PC-9 (cell line): ENCODE data around the gene NCK1.

Experiments used
- EZH2 ChIP-seq: fragments of 200-600 bp; sonication (generic); IDR thresholded peaks from 2 replicates; pipeline ENCODE4 v1.8.0; 2017; ENCODE audit warnings: antibody characterized with exemption, low read depth
- TF ChIP-seq, protein P1 (sequence below): fragments of 200-600 bp; sonication (generic); conservative IDR thresholded peaks from 2 replicates; pipeline ENCODE4 v1.6.1; 2017; ENCODE audit warnings: mixed run types, antibody characterized with exemption, mild to moderate bottlenecking, moderate library complexity

DNA sequence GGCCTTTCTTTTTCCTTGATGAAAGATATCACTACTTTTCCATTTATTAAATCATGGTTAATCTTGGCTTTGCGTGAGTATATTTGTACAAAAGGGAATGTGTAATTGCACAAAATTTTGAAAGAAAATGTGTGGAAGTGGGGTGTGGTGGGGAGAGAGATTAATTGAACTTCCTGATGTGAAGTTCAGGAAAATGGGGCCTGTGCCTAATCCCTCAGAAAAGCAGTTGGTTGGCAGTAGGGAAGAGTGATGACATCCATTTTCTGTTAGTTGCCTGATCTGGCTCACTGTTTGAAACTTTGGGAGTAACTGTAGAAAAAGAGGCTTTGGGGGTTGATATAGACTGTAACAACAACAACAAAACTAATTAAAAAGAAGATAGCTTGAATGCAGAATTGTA, 85.0 kb downstream of the NCK1 start:
- TF ChIP-seq, protein P1, sequence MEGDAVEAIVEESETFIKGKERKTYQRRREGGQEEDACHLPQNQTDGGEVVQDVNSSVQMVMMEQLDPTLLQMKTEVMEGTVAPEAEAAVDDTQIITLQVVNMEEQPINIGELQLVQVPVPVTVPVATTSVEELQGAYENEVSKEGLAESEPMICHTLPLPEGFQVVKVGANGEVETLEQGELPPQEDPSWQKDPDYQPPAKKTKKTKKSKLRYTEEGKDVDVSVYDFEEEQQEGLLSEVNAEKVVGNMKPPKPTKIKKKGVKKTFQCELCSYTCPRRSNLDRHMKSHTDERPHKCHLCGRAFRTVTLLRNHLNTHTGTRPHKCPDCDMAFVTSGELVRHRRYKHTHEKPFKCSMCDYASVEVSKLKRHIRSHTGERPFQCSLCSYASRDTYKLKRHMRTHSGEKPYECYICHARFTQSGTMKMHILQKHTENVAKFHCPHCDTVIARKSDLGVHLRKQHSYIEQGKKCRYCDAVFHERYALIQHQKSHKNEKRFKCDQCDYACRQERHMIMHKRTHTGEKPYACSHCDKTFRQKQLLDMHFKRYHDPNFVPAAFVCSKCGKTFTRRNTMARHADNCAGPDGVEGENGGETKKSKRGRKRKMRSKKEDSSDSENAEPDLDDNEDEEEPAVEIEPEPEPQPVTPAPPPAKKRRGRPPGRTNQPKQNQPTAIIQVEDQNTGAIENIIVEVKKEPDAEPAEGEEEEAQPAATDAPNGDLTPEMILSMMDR: no peak
- no peak for TF ChIP-seq EZH2
